ENCODE data around the gene FCN1.
"Not testable (repeated sequence)": the region's sequence is repeated elsewhere in the genome, so short reads cannot be mapped to it uniquely, and the experiment has no call there.

FCN1 gene

GRCh38 chr9:134917431-134918373 is at the start of gene FCN1:
TSS of gene FCN1 (minus strand) at chr9:134917912. CDS start at chr9:134917871, 41 bp downstream.
- DNase-seq, result no peak

DNA sequence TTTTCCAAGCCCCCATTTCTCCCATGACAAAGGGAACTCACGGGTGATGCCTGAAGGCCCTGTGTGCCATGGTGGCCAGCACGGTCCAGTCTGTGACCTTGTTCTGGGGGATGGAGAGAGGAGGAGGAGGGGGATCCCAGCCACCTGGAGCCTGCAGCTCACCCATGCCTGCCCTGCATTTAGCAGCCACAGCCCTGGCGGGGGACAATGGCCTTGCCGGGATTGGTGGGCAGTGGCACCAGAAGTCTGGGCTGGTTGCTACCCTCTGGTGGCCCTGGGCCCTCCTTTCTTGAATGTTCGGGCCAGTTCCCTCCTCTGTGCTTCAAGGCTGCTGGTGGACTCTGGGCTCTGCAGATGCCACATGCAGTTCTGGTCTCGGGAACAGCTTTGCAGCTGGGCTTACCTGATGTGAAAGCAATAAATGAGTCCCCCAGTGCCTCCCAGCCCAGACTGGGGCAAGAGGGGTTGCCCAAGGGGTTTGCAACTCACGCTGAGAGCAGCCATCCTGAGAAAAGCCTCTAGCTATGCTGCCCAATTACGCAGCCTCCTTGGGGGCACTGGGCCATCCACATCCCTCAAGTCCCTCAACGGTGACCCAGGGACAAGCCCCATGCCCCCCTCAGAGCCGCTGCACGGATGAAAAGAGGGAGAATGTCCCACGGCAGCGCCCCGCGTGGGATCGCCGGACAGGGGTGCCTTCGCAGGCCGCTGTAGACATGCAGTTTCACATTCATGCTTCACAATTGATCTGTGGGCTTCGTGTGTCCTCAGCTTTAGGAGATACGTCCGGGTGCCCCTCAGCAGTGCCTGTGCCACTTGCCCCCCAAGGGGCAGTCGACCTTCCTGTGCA is 49.2 kb upstream of the FCN1 start:
- no peak for DNase-seq

GRCh38 chr9:134966270-134966669 is 48.6 kb upstream of the FCN1 start:
- DNase-seq, result no peak

DNA sequence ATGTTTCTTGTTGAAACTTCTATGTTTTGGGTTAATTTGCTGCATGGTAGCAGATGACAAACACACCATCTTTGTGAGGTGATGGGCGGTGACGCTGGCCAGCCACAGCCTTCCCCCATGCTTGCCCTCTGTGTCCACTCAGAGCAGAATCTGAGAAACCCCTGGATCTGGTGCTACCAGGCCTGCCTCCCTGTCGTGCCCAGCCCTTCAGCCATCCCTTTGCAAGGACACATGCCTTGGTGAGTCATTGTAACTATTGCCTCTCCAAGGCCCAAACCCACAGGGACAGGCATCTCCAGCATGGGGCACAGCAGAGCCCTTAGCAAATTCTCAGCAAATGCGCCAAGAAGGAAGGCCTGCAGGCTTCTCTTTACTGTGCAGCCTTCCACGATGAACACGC is 48.1 kb upstream of the FCN1 start:
- no peak for DNase-seq

GRCh38 chr9:134965411-134965810 is 47.7 kb upstream of the FCN1 start:
- DNase-seq, result no peak

DNA sequence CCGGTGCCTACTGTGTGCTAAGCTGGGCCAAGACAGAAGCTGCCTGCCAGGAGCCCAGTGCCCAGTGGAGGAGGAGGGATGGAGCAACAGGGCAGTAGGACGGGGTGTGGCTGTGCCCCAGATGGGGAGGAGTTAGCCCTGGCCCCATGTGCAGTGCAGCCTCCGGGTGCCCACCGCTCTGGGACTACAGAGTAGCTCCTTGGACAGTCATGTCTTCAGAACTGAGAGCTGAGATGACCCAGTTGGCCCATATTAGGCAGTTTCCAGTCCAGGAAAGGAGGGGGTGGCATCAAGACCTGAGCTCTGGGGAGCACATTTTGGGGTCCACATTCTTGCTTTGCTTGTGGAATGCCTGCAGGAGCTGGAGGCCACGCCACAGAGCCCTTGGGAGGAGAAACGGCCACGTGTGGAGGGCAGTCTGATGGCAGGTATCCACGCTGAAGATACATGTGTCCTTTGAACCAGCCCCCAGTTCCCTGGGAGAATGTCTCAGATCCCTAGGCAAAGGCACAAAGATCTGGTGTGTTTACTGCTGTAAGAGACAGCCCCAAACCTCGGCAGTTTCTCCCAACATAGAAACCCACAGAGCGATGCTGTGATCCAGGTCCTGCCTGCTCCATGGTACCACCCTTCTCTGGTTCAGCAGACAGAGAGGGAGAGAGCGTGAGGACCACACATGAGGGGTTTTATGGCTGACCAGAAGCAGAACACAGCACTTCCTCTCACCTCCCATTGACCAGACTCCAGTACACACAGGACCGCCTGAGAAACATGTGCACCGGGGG is 46.8 kb upstream of the FCN1 start:
- no peak for DNase-seq

DNA sequence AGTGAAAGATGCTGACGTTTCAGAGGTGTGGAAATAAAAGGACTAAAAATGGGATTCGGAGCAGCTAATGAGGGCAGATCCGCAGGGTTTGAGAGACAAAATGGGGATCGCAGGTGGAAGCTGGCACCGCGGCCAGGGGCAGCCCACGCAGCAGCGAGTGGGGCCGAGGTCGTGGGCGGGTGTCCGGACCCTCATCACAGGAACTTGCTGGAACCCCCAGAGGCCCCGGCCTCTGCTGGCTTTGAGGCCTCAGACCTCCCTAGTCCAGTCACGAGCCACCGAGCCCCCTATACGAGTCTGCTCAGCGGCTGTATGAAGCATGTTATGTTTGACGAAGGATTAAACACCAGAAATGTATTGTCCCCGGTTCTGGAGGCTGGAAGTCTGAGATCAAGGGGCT is 45.8 kb upstream of the FCN1 start:
- no peak for DNase-seq

- DNase-seq, result no peak
Measured at GRCh38 chr9:134962973-134963364, 45.3 kb upstream of the FCN1 start.

DNA sequence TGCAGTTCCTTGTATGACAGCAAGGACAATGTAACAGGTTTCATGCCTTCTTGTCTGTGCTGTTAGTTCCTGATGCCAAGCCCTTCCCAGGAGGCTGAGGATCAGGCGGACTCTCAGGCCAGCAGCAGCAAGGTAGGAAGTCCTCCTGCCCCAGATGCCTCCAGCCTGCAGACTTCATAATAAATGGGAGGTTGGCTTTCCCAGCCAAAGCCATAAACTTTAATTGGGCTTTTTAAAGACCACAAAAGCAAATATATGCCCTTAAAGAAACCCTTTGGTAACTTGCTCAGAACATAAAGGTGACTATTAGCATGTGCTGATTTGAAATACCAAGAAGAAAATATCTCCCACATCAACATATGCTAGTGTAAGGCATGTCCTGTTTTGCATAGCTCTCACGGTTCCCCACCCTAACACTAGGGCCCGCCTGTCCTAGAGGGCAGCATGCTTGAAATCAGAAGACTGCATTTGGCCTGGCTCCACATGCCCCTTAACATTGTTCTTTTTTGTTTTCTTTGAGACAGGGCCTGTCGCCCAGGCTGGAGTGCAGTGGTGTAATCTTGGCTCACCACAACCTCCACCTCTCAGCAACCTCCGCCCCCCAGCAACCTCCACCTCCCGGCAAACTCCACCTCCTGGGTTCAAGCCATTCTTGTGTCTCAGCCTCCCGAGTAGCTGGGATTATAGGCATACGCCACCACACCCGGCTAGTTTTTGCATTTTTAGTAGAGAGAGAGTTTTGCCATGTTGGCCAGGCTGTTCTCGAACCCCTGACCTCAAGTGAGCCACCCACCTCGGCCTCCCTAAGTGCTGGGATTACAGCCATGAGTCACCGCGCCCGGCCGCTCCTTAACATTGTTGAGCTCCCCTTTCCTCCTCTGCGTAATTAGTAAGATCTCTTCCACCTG is 44.6 kb upstream of the FCN1 start:
- DNase-seq, result no peak

GRCh38 chr9:134961331-134962064 is 43.8 kb upstream of the FCN1 start:
- no peak for DNase-seq

DNA sequence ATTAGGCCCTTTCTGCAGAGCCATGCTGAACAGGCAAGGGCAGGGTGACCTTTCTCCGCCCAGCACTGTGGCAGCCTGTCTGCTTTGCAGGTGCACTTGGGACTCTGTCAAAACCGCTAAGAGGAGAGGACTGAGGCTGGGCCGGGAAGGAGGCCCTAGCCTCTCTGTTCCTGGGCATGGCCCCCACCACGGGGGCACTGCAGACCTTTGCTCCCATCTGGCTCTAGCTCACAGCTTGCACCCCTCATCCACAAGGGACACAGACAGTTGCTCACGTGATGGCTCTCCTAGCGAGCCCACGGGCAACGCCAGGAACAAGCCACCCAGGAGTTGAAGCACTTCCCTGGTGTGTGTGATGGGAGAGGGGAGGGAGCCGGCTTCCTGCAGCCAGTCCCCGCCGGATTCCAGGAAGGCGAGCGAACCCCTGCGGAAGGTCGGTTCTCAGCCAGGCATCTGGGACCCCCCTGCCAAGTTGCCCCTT is 43.0 kb upstream of the FCN1 start:
- no peak for DNase-seq

DNA sequence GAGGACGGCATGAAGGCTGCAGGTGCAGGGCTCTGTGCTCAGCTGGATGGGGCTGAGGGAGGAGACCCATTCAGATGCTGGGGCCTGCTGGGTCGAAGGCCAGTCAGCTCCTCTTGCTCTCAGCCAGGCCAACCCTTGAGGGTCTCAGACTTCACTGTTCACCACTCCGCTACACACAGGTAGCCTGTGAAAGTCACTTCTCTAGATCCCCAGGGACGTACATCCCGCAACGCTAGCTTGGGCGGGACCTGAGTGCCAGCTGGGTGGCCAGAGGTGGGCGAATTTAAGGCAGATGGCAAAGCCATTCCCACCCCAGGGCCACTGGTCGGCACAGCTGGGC is 42.2 kb upstream of the FCN1 start:
- no peak for DNase-seq

GRCh38 chr9:134959126-134959970 is 41.6 kb upstream of the FCN1 start:
- DNase-seq, result no peak

GRCh38 chr9:134957945-134958227 is 40.2 kb upstream of the FCN1 start:
- DNase-seq, result no peak

- DNase-seq, result no peak
Measured at GRCh38 chr9:134957165-134957944, 39.6 kb upstream of the FCN1 start.

DNA sequence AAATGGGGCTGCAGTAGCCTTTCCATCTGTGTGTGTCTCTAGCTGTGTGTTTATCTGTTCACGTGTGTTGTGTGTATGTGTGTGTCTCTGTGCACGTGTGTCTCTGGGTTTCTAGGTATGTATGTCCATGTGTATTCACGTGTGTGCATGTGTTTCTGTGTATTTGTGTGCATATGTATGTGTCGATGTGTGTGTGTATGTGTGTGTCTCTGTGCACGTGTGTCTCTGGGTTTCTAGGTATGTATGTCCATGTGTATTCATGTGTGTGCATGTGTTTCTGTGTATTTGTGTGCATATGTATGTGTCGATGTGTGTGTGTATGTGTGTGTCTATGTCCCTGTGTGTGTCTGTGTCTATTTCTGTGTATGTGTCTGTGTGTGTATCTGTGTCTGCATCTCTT is 38.7 kb upstream of the FCN1 start:
- DNase-seq, result not testable (repeated sequence)

DNA sequence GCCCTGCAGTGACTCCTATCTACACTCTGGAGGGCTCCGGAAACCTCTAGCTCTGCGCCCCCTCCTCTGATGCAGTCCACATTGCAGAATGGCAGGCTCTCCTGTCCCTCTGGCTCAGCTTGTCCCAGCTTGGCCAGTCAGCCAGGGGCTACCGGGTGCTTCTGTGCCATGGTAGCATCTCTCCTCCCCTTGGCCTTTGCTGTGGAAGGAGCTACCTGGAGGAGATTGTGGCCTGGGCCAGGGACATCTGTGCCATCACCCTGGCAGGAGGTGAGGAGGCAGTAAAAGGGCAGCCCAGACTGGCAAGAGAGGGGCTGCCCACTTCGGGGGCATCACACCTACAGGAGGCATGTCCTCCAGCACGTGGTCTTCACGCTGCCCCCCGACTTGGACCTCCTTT is 38.1 kb upstream of the FCN1 start:
- DNase-seq, result no peak

GRCh38 chr9:134955156-134955555 is 37.4 kb upstream of the FCN1 start:
- no peak for DNase-seq

- DNase-seq, result no peak
Measured at GRCh38 chr9:134951994-134952393, 34.3 kb upstream of the FCN1 start.

- DNase-seq, result no peak
Measured at GRCh38 chr9:134951461-134951860, 33.7 kb upstream of the FCN1 start.

Measured in NCI-H146 (cell line).